HL-60 (cell line): ENCODE data around the gene PPP3CB.
A peak's percentile ranks its signal among the peaks of the same experiment; 100 is the strongest.

Experiments used
- DNase-seq, 2 experiments: peaks; one replicate each; pipeline ENCODE4 v3.0.0-alpha.2; 2010 to 2020; ENCODE audit warnings: low read depth in 1 of 2, low spot score in 1 of 2
- H3K27ac ChIP-seq: fragments of 250-450 bp; sonication (Bioruptor Pico); replicated peaks from 2 replicates; pipeline ENCODE4 v1.5.1; 2020; ENCODE audit warnings: mild to moderate bottlenecking, moderate library complexity
- H3K27me3 ChIP-seq: fragments of 250-450 bp; sonication (Bioruptor Pico); 2 replicates; pipeline ENCODE4 v1.5.1; 2021; ENCODE audit warnings: mild to moderate bottlenecking, moderate library complexity; ENCODE audit not compliant: insufficient read depth, poor library complexity, severe bottlenecking
- H3K4me3 ChIP-seq: replicated peaks from 2 replicates; pipeline ENCODE4 v1.5.1; 2011; ENCODE audit warnings: mild to moderate bottlenecking, control low read depth, low read length; ENCODE audit not compliant: insufficient read depth
- GABPA ChIP-seq: IDR thresholded peaks from 2 replicates; pipeline ENCODE4 v1.6.1; 2012; ENCODE audit warnings: low read depth
- POLR2AphosphoS5 ChIP-seq: IDR thresholded peaks from 2 replicates; pipeline ENCODE4 v1.6.1; 2012; ENCODE audit warnings: low read depth
- REST ChIP-seq: IDR thresholded peaks from 2 replicates; pipeline ENCODE4 v1.6.1; 2012; ENCODE audit warnings: low read depth; ENCODE audit not compliant: insufficient replicate concordance
- SPI1 ChIP-seq: IDR thresholded peaks from 2 replicates; pipeline ENCODE4 v1.6.1; 2012; ENCODE audit warnings: low read depth, mild to moderate bottlenecking, borderline replicate concordance
- long read RNA-seq: library from polyadenylated mRNA; unstranded; transcript quantifications from one replicate; pipeline ENCODE4 v2.0.0, GENCODE V29; 2020
- TF ChIP-seq, protein P1 (sequence below): IDR thresholded peaks from one replicate; pipeline ENCODE4 v1.5.1; 2011; ENCODE audit warnings: low read length, control low read depth, inconsistent platforms; ENCODE audit not compliant: insufficient read depth

The PPP3CB gene
- long read RNA-seq, partial matches to known transcripts, result 5 of 14 reads
- long read RNA-seq, other reads (novel, unspliced or antisense), result 9 of 14 reads

DNA sequence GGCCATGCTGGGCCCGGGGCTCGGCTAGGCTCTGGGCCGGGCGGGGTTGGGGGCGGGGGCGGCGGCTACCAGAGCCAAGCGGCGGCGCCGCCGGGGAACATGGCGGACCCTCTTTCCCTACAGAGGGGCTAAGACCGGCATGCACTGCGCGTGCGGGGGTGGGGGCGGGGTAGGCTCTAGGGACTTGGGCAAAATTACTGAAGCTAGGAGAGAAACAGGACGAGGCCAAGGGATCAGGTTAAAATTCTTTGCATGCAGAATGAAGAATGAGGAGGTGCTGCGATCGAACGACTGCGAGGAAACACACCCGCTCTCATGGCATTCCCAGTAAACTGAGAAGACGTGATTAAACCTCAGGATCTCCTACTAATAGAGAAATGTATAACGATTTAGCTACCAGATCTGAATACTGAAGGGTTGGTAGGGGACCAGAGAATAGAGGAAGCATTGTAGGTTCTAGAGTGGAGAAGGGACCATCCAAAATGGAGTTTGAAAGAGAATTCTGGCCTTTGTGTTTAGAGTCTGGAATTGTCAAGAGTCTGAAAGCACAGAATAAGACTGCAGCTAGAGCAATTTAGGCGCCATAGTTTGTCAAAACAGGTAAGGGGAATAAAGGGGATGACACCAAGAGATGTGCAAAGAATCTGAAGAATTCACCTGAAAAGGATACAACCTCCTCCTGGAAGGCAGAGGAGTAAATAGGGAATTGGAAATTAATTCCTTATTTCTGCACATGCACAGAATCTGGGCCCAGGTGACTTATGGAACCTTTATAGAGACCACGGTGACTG, at the start of gene PPP3CB:
TSS of gene PPP3CB (minus strand) at position 141 of the 791 bp plus-strand sequence. CDS start at position 6, 135 bp downstream.
- DNase-seq, result peak; percentile 82 to 91
- TF ChIP-seq GABPA (no peak; the same call in 1 of the 2 replicates), POLR2AphosphoS5 (no peak; the same call in 1 of the 2 replicates), REST (no peak), SPI1 (no peak)
- TF ChIP-seq, protein P1, sequence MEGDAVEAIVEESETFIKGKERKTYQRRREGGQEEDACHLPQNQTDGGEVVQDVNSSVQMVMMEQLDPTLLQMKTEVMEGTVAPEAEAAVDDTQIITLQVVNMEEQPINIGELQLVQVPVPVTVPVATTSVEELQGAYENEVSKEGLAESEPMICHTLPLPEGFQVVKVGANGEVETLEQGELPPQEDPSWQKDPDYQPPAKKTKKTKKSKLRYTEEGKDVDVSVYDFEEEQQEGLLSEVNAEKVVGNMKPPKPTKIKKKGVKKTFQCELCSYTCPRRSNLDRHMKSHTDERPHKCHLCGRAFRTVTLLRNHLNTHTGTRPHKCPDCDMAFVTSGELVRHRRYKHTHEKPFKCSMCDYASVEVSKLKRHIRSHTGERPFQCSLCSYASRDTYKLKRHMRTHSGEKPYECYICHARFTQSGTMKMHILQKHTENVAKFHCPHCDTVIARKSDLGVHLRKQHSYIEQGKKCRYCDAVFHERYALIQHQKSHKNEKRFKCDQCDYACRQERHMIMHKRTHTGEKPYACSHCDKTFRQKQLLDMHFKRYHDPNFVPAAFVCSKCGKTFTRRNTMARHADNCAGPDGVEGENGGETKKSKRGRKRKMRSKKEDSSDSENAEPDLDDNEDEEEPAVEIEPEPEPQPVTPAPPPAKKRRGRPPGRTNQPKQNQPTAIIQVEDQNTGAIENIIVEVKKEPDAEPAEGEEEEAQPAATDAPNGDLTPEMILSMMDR, result no peak
- peak within 1 kb of the TSS; percentile 89 for H3K27ac ChIP-seq
- H3K27me3 ChIP-seq, result no peaks in the 10 kb centered on the region
- H3K4me3 ChIP-seq, result peak within 1 kb of the TSS; percentile 90

- DNase-seq, result no peak
- TF ChIP-seq, protein P1, result no peak
- TF ChIP-seq SPI1, result no peak
- TF ChIP-seq REST, result no peak
- TF ChIP-seq GABPA, result no peak
- no peak for TF ChIP-seq POLR2AphosphoS5
These were observed 49.5 kb upstream of the PPP3CB start for GRCh38 chr10:73545357-73545756.

DNA sequence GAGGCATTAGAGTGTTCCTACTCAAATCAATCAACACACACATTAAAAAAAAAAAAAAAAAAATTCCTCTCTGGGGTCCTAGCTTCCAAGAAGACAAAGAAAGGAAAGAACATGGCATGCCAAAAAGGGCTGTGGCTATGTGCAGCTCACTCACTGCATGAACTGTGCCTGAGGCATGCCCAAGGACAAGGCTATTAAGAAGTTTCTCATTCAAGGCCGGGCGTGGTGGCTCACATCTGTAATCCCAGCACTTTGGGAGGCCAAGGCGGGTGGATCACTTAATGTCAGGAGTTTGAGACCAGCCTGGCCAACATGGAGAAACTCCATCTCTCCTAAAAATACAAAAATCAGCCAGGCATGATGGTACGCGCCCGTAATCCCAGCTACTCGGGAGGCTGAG, 41.9 kb upstream of the PPP3CB start:
- H3K4me3 ChIP-seq, result no peak overlapping the region
- no peaks in the 10 kb centered on the region for H3K27me3 ChIP-seq
- no peak for DNase-seq
- TF ChIP-seq, protein P1, result no peak
- TF ChIP-seq REST (no peak), GABPA (no peak), SPI1 (no peak), POLR2AphosphoS5 (no peak)
- H3K27ac ChIP-seq, result no peak overlapping the region

More at GRCh38 chr10:73545357-73545756, 49.5 kb upstream of the PPP3CB start:
- Histone ChIP-seq H3K4me3 (no peak overlapping the region), H3K27ac (no peak overlapping the region), H3K27me3 (no peaks in the 10 kb centered on the region)
